ENCODE data around the gene MYBPC2.
A peak's percentile ranks its signal among the peaks of the same experiment; 100 is the strongest.

Gene MYBPC2

GRCh38 chr19:50506700-50507099 lies 74.0 kb downstream of the MYBPC2 start:
- Histone ChIP-seq H3K27ac (ENCODE audit: low read depth, low read length) (no peak overlapping the region), H3K36me3 (ENCODE audit: insufficient read depth, low read length) (no peaks in the 10 kb centered on the region), H3K27me3 (ENCODE audit: insufficient read depth, low read length) (no peaks in the 10 kb centered on the region), H3K79me2 (ENCODE audit: control insufficient read depth, insufficient read depth, low read length, unreplicated experiment) (peaks cover 6% of the 10 kb centered on the region), H2AFZ (ENCODE audit: low read length, unreplicated experiment) (no peak overlapping the region), H3K4me3 (ENCODE audit: low read depth, low read length) (no peak overlapping the region), H3K4me1 (ENCODE audit: control insufficient read depth, insufficient read depth, low read length, unreplicated experiment) (no peaks in the 10 kb centered on the region)

- H3K36me3 ChIP-seq (ENCODE audit: insufficient read depth, low read length), result no peaks in the 10 kb centered on the region
- H2AFZ ChIP-seq (ENCODE audit: low read length, unreplicated experiment), result no peak overlapping the region
- no peak overlapping the region for H3K27ac ChIP-seq (ENCODE audit: low read depth, low read length)
- H3K27me3 ChIP-seq (ENCODE audit: insufficient read depth, low read length), result no peaks in the 10 kb centered on the region
- H3K4me1 ChIP-seq (ENCODE audit: control insufficient read depth, insufficient read depth, low read length, unreplicated experiment), result no peaks in the 10 kb centered on the region
- H3K79me2 ChIP-seq (ENCODE audit: control insufficient read depth, insufficient read depth, low read length, unreplicated experiment), result peaks cover 9% of the 10 kb centered on the region
- H3K4me3 ChIP-seq (ENCODE audit: low read depth, low read length), result no peak overlapping the region
Observed at GRCh38 chr19:50507376-50507775, 74.7 kb downstream of the MYBPC2 start.

GRCh38 chr19:50508843-50509190 lies 76.1 kb downstream of the MYBPC2 start:
- Histone ChIP-seq H3K27ac (ENCODE audit: low read depth, low read length) (no peak overlapping the region), H3K79me2 (ENCODE audit: control insufficient read depth, insufficient read depth, low read length, unreplicated experiment) (peaks cover 9% of the 10 kb centered on the region)

GRCh38 chr19:50509366-50509765 lies 76.7 kb downstream of the MYBPC2 start:
- Histone ChIP-seq H3K79me2 (ENCODE audit: control insufficient read depth, insufficient read depth, low read length, unreplicated experiment) (peaks cover 9% of the 10 kb centered on the region), H3K27me3 (ENCODE audit: insufficient read depth, low read length) (no peaks in the 10 kb centered on the region), H3K36me3 (ENCODE audit: insufficient read depth, low read length) (no peaks in the 10 kb centered on the region), H3K27ac (ENCODE audit: low read depth, low read length) (no peak overlapping the region), H3K4me1 (ENCODE audit: control insufficient read depth, insufficient read depth, low read length, unreplicated experiment) (no peaks in the 10 kb centered on the region), H2AFZ (ENCODE audit: low read length, unreplicated experiment) (no peak overlapping the region), H3K4me3 (ENCODE audit: low read depth, low read length) (no peak overlapping the region)

More at GRCh38 chr19:50508843-50509190, 76.1 kb downstream of the MYBPC2 start:
- no peaks in the 10 kb centered on the region for H3K36me3 ChIP-seq (ENCODE audit: insufficient read depth, low read length)
- no peaks in the 10 kb centered on the region for H3K27me3 ChIP-seq (ENCODE audit: insufficient read depth, low read length)
- no peak overlapping the region for H3K4me3 ChIP-seq (ENCODE audit: low read depth, low read length)
- H3K4me1 ChIP-seq (ENCODE audit: control insufficient read depth, insufficient read depth, low read length, unreplicated experiment), result no peaks in the 10 kb centered on the region
- H2AFZ ChIP-seq (ENCODE audit: low read length, unreplicated experiment), result no peak overlapping the region

GRCh38 chr19:50510121-50510670 lies 77.5 kb downstream of the MYBPC2 start:
- Histone ChIP-seq H3K36me3 (ENCODE audit: insufficient read depth, low read length) (no peaks in the 10 kb centered on the region), H2AFZ (ENCODE audit: low read length, unreplicated experiment) (peak overlapping the region; percentile 69), H3K27ac (ENCODE audit: low read depth, low read length) (no peak overlapping the region), H3K4me3 (ENCODE audit: low read depth, low read length) (peak overlapping the region; percentile 96), H3K79me2 (ENCODE audit: control insufficient read depth, insufficient read depth, low read length, unreplicated experiment) (peaks cover 9% of the 10 kb centered on the region), H3K4me1 (ENCODE audit: control insufficient read depth, insufficient read depth, low read length, unreplicated experiment) (no peaks in the 10 kb centered on the region), H3K27me3 (ENCODE audit: insufficient read depth, low read length) (no peaks in the 10 kb centered on the region)

GRCh38 chr19:50510700-50511068 lies 78.0 kb downstream of the MYBPC2 start:
- H3K4me3 ChIP-seq (ENCODE audit: low read depth, low read length), result peak overlapping the region; percentile 96

GRCh38 chr19:50511069-50511822 lies 78.6 kb downstream of the MYBPC2 start, which contains the start of gene JOSD2:
Gene JOSD2, minus strand, starts transcription at chr19:50511191. Its CDS starts 760 bp downstream, at chr19:50510431.
- no peaks in the 10 kb centered on the region for H3K27me3 ChIP-seq (ENCODE audit: insufficient read depth, low read length)
- H3K27ac ChIP-seq (ENCODE audit: low read depth, low read length), result peak within 1 kb of the TSS; percentile 61
- H2AFZ ChIP-seq (ENCODE audit: low read length, unreplicated experiment), result peak within 1 kb of the TSS; percentile 69

More at GRCh38 chr19:50510700-50511068, 78.0 kb downstream of the MYBPC2 start:
- Histone ChIP-seq H3K79me2 (ENCODE audit: control insufficient read depth, insufficient read depth, low read length, unreplicated experiment) (peaks cover 9% of the 10 kb centered on the region), H3K4me1 (ENCODE audit: control insufficient read depth, insufficient read depth, low read length, unreplicated experiment) (no peaks in the 10 kb centered on the region), H3K36me3 (ENCODE audit: insufficient read depth, low read length) (no peaks in the 10 kb centered on the region), H2AFZ (ENCODE audit: low read length, unreplicated experiment) (peak overlapping the region; percentile 69), H3K27me3 (ENCODE audit: insufficient read depth, low read length) (no peaks in the 10 kb centered on the region), H3K27ac (ENCODE audit: low read depth, low read length) (peak overlapping the region; percentile 29; the same call in 1 of the 2 replicates)

GRCh38 chr19:50512112-50512998 lies 79.7 kb downstream of the MYBPC2 start:
- Histone ChIP-seq H3K4me1 (ENCODE audit: control insufficient read depth, insufficient read depth, low read length, unreplicated experiment) (no peaks in the 10 kb centered on the region), H2AFZ (ENCODE audit: low read length, unreplicated experiment) (no peak overlapping the region), H3K36me3 (ENCODE audit: insufficient read depth, low read length) (no peaks in the 10 kb centered on the region), H3K27ac (ENCODE audit: low read depth, low read length) (no peak overlapping the region), H3K4me3 (ENCODE audit: low read depth, low read length) (peak overlapping the region; percentile 96), H3K79me2 (ENCODE audit: control insufficient read depth, insufficient read depth, low read length, unreplicated experiment) (peaks cover 9% of the 10 kb centered on the region), H3K27me3 (ENCODE audit: insufficient read depth, low read length) (no peaks in the 10 kb centered on the region)

More at GRCh38 chr19:50511069-50511822, 78.6 kb downstream of the MYBPC2 start, which contains the start of gene JOSD2:
- Histone ChIP-seq H3K79me2 (ENCODE audit: control insufficient read depth, insufficient read depth, low read length, unreplicated experiment) (peaks cover 9% of the 10 kb centered on the region), H3K4me1 (ENCODE audit: control insufficient read depth, insufficient read depth, low read length, unreplicated experiment) (no peaks in the 10 kb centered on the region), H3K4me3 (ENCODE audit: low read depth, low read length) (peak within 1 kb of the TSS; percentile 96), H3K36me3 (ENCODE audit: insufficient read depth, low read length) (no peaks in the 10 kb centered on the region)

GRCh38 chr19:50512999-50513745 lies 80.5 kb downstream of the MYBPC2 start:
- Histone ChIP-seq H3K36me3 (ENCODE audit: insufficient read depth, low read length) (no peaks in the 10 kb centered on the region), H3K27me3 (ENCODE audit: insufficient read depth, low read length) (no peaks in the 10 kb centered on the region), H3K4me1 (ENCODE audit: control insufficient read depth, insufficient read depth, low read length, unreplicated experiment) (no peaks in the 10 kb centered on the region), H3K4me3 (ENCODE audit: low read depth, low read length) (no peak overlapping the region), H2AFZ (ENCODE audit: low read length, unreplicated experiment) (no peak overlapping the region), H3K27ac (ENCODE audit: low read depth, low read length) (no peak overlapping the region), H3K79me2 (ENCODE audit: control insufficient read depth, insufficient read depth, low read length, unreplicated experiment) (peaks cover 9% of the 10 kb centered on the region)

GRCh38 chr19:50513746-50514345 lies 81.2 kb downstream of the MYBPC2 start, which contains the start of gene ASPDH:
Gene ASPDH, minus strand, starts transcription at chr19:50513913. Its CDS starts 90 bp downstream, at chr19:50513823.
- Histone ChIP-seq H3K4me1 (ENCODE audit: control insufficient read depth, insufficient read depth, low read length, unreplicated experiment) (no peaks in the 10 kb centered on the region), H3K27ac (ENCODE audit: low read depth, low read length) (no peak within 1 kb of the TSS), H3K27me3 (ENCODE audit: insufficient read depth, low read length) (no peaks in the 10 kb centered on the region), H2AFZ (ENCODE audit: low read length, unreplicated experiment) (no peak within 1 kb of the TSS), H3K4me3 (ENCODE audit: low read depth, low read length) (no peak within 1 kb of the TSS), H3K36me3 (ENCODE audit: insufficient read depth, low read length) (no peaks in the 10 kb centered on the region), H3K79me2 (ENCODE audit: control insufficient read depth, insufficient read depth, low read length, unreplicated experiment) (peaks cover 9% of the 10 kb centered on the region)

Data from ACC112 (cell line).